ENCODE results near the gene PCNT. TPM values are rescaled to one million over a fixed set of nuclear protein-coding genes. Genes with fewer than 3 reads are reported as not detected.

PCNT gene
- total RNA-seq, 1 donor from 2014 or later, result 71.3 TPM

DNA sequence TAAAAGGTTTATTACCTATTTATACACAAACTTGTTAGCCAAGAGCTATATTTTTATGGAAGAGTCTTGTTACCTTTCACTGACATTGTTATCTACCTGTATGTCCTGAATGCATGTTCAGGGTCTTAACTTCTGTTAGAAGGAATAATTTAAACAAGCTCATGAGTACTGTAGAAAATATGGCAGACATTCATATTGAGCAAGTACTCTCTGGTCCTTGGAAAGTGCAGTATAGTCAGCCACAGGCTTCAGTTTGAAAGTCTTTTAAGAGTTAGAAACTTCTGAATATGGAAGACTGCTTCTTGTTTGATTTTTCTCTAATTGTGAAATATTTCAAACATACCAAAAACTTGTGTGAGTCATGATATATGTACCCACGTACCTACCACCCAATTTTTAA lies 151.3 kb downstream of the PCNT start:
- intact Hi-C loops (cut with micrococcal nuclease), result no loop called here

GRCh38 chr21:46477765-46478164 lies 153.8 kb downstream of the PCNT start:
- intact Hi-C loops (cut with micrococcal nuclease), result no loop called here

- intact Hi-C loops (cut with micrococcal nuclease), result no loop called here
Measured at GRCh38 chr21:46478910-46479309, 155.0 kb downstream of the PCNT start.

DNA sequence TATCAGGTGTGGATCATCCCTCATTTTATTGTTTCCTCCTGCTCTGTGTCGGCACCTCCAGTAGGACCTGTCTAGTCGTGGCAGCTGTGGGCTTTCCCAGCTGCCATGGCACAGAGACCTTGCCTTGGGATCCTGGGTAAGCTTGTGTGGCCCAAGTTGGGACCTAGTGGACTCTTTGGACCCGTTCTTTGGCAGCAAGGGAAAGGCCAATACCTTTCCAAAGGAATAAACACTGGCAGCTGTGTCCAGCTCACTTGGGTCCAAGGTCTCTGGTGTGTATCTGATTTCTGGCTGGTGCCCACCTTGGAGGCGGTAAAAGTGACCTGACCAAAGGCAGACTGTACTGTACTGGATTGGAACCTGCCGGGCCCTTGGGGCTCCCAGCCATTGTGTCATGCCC lies 156.5 kb downstream of the PCNT start:
- intact Hi-C loops (cut with micrococcal nuclease), result no loop called here

- intact Hi-C loops (cut with micrococcal nuclease), result no loop called here
Measured at GRCh38 chr21:46482225-46482845, 158.4 kb downstream of the PCNT start.

GRCh38 chr21:46482846-46483231 lies 158.9 kb downstream of the PCNT start:
- intact Hi-C loops (cut with micrococcal nuclease), result no loop called here

- intact Hi-C loops (cut with micrococcal nuclease), result no loop called here
Measured at GRCh38 chr21:46483300-46484295, 159.6 kb downstream of the PCNT start.

DNA sequence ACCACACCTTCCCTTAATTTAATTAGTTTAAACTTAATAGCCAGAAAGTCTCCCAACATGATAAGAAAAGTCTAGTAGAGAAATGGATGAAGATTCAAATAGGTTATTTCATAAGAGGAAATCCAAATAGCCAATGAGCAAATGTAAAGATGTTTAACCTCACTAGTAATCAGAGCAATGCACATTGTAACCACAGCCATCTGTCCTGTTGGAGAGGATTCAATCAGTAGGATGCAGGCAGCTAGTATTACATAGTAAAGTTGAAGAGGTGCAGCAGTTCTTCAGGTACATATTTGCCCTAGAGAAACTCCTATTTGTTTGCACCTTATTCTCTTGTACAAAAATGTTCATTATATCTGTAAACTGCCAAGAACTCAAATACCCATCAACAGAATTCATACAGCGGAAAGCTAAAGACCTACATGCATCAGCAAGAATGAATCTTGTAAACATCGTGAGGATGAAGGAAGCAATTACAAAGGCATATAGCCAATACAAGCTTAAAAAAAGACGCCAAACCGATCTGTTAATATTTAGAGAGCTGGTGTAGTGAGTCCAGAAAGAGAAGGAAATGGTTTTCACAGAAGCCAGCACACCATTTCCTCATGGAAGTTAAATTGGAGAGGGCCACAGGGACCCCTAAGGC lies 162.6 kb downstream of the PCNT start:
- intact Hi-C loops (cut with micrococcal nuclease), result no loop called here

DNA sequence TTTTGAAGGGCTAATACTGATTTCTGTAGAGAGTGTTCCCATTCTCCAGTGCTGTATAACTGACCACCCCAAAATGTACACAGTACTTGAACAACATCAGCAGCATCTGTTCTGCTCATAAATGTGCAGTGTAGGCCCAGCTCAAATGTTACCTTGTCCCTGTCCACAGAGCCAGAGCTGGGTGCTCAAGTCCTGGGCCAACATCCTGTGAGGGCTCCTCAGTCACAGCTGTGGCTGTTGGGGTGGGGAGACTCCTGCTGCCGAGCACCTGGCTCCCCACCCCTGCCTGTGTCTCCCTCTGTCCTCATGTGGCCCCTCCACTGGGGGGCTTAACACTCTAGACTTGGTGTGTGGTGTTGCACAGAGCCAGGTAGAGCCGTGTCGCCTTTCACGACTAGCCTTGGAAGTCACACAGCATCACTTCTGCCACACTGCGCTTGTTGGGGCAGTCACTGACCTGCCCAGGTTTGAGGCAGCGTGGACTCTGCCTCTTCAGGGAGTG lies 165.3 kb downstream of the PCNT start:
- intact Hi-C loops (cut with micrococcal nuclease), result no loop called here

- intact Hi-C loops (cut with micrococcal nuclease), result no loop called here
Measured at GRCh38 chr21:46489800-46490199, 165.8 kb downstream of the PCNT start.

DNA sequence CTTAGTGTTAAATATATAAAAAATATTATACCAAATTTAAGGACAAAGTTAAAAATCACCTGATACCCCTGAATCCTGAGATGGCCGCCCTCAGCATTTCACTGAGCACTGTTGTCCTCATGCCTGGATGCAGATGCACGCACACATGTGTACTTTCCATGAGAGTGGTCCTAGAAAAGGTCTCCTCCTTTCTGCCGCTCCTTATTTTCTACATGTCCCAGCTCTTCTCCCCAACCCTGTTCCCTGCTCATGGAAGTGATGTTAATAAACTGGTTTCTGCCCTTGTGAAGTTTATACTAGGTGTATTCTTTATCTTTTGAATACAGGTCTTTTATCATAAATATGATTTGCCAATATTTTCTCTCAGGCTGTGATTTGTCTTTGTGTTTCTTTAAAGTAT lies 167.6 kb downstream of the PCNT start:
- intact Hi-C loops (cut with micrococcal nuclease), result no loop called here

DNA sequence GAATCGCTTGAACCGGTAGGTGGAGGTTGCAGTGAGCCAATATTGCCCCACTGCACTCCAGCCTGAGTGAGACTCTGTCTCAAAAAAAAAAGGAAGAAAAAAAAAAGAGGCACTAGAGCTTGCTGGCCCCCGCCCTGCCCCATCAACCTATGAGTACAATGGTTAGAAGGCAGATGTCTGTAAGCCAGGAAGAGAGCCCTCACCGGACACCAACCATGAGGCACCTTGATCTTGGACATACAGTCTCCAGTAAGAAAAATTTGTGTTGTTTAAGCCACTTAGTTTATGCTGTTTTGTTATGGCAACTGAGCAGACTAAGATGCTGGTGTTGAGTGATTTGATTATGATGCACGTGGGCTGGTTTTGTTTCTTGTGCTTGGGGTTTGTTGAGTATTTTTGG lies 168.9 kb downstream of the PCNT start:
- intact Hi-C loops (cut with micrococcal nuclease), result no loop called here

DNA sequence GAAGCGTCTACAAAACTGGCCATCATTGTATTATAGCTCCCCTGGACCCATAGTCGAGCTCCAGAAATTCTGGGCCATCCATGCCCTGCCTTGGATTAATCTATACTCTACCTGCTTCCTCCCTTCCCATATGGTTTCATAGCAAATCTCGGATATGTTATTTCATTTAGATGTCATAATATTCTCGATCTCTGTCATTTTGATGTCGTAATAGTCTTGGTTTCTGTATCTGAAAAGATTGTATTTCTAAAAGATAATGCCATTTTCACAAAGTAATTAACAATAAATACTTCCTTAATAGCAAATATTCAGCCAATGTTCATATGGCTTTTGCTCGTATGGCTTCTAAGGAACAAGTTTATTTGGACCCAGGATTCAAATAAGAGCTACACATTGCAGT lies 169.9 kb downstream of the PCNT start:
- intact Hi-C loops (cut with micrococcal nuclease), result no loop called here

Other genes with a start within 250 kb of the PCNT start
- 2.6 and 3.9 TPM in 2 replicates for gene COL6A2, start 226.0 kb upstream of the PCNT start, total RNA-seq
- gene FTCD, start 168.6 kb upstream of the PCNT start, total RNA-seq, result 0.63 TPM in 1 of 2 replicates, not detected in the other
- gene SPATC1L, start 139.7 kb upstream of the PCNT start, total RNA-seq, result 7.5 and 7.7 TPM in 2 replicates
- 48.5 TPM in 2 replicates for gene LSS, start 95.4 kb upstream of the PCNT start, total RNA-seq
- 106 and 114 TPM in 2 replicates for gene MCM3AP, start 38.5 kb upstream of the PCNT start, total RNA-seq
- gene YBEY, start 37.8 kb upstream of the PCNT start, total RNA-seq, result 12.5 and 12.7 TPM in 2 replicates
- 29.3 and 30.0 TPM in 2 replicates for gene C21orf58, start 286 bp upstream of the PCNT start, total RNA-seq
- 54.9 and 56.7 TPM in 2 replicates for gene DIP2A, start 134.7 kb downstream of the PCNT start, total RNA-seq